HG02763 (cell line): ENCODE results near the gene ALS2.
"Not testable (repeated sequence)": the region's sequence is repeated elsewhere in the genome, so short reads cannot be mapped to it uniquely, and the experiment has no call there.

Experiments
- ATAC-seq: cut with Tn5 transposase; IDR thresholded peaks from one replicate; pipeline ENCODE4 v1.9.1; 2021; ENCODE audit warnings: mild to moderate bottlenecking, moderate library complexity; ENCODE audit not compliant: unreplicated experiment

ALS2 gene

GRCh38 chr2:201696151-201696659, 84.5 kb downstream of the ALS2 start:
- no peak for ATAC-seq

- no peak for ATAC-seq
These were observed 95.6 kb downstream of the ALS2 start for GRCh38 chr2:201685156-201685555.

- ATAC-seq, result no peak
These were observed 100.0 kb downstream of the ALS2 start for GRCh38 chr2:201680743-201681142.

- ATAC-seq, result no peak
These were observed 102.3 kb downstream of the ALS2 start for GRCh38 chr2:201678401-201678800.

GRCh38 chr2:201675454-201675853, 105.3 kb downstream of the ALS2 start:
- ATAC-seq, result no peak

GRCh38 chr2:201674794-201675193, 105.9 kb downstream of the ALS2 start:
- ATAC-seq, result no peak

- no peak for ATAC-seq
These were observed 106.4 kb downstream of the ALS2 start for GRCh38 chr2:201674298-201674697.

GRCh38 chr2:201673546-201673945, 107.2 kb downstream of the ALS2 start:
- ATAC-seq, result no peak

GRCh38 chr2:201671205-201671604, 109.5 kb downstream of the ALS2 start:
- not testable (repeated sequence) for ATAC-seq

- no peak for ATAC-seq
These were observed 110.9 kb downstream of the ALS2 start for GRCh38 chr2:201669865-201670264.

GRCh38 chr2:201668402-201668910, 112.3 kb downstream of the ALS2 start:
- no peak for ATAC-seq

- ATAC-seq, result no peak
These were observed 116.4 kb downstream of the ALS2 start for GRCh38 chr2:201664334-201664733.

GRCh38 chr2:201661366-201661765, 119.4 kb downstream of the ALS2 start:
- ATAC-seq, result no peak

GRCh38 chr2:201660293-201660895, 120.3 kb downstream of the ALS2 start:
- ATAC-seq, result no peak

- no peak for ATAC-seq
These were observed 124.0 kb downstream of the ALS2 start for GRCh38 chr2:201656740-201657139.

- ATAC-seq, result no peak
These were observed 124.6 kb downstream of the ALS2 start for GRCh38 chr2:201656102-201656501.

- no peak for ATAC-seq
These were observed 125.9 kb downstream of the ALS2 start for GRCh38 chr2:201654616-201655384.

GRCh38 chr2:201653221-201653620, 127.5 kb downstream of the ALS2 start:
- ATAC-seq, result no peak
